ENCODE results near the gene KEAP1.

Gene KEAP1

GRCh38 chr19:10439588-10439987 lies 63.6 kb downstream of the KEAP1 start:
- no peak for DNase-seq

All from NCI-H1092 treated with DMSO at 0.1 percent for 48 hours (cell line).